GM12891 (cell line): ENCODE measurements around the gene SLC2A9.

ENCODE experiments used
- PAX5 ChIP-seq: IDR thresholded peaks from 2 replicates; pipeline ENCODE4 v1.6.1; 2011; ENCODE audit warnings: low read length, moderate library complexity, mild to moderate bottlenecking; ENCODE audit not compliant: insufficient read depth, severe bottlenecking
- POLR2A ChIP-seq: IDR thresholded peaks from 2 replicates; pipeline ENCODE4 v1.6.1; 2011; ENCODE audit warnings: low read depth, low read length, control low read depth
- POLR2AphosphoS5 ChIP-seq: IDR thresholded peaks from 2 replicates; pipeline ENCODE4 v1.6.1; 2011; ENCODE audit warnings: low read depth, low read length, control low read depth
- POU2F2 ChIP-seq: IDR thresholded peaks from 2 replicates; pipeline ENCODE4 v1.6.1; 2011; ENCODE audit warnings: low read depth, mild to moderate bottlenecking, control low read depth, low read length, moderate library complexity
- SPI1 ChIP-seq: IDR thresholded peaks from 2 replicates; pipeline ENCODE4 v1.6.1; 2011; ENCODE audit warnings: low read depth, low read length, control low read depth
- TAF1 ChIP-seq: IDR thresholded peaks from 2 replicates; pipeline ENCODE4 v1.6.1; 2011; ENCODE audit warnings: low read depth, low read length, control low read depth

DNA sequence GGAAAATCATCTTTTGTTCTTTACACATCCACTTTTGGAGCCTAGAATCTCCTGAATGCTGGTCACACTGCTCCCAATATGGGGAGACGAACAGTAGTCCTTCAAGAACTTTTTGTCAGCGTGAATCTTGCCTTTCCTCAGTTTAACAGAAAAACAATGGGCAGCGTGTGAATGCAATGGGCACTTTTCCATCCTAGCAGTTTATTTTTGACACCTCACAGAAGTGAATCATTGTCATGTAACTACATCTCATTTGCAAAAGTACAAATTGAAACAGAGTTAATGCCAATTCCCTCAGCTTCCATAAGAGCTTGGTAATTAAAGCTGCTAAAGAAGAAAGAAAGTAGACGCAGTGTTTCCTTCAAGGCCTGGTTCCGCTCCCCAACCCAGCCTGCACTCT, 154.4 kb downstream of the SLC2A9 start:
- no peak for TF ChIP-seq POLR2AphosphoS5
- TF ChIP-seq POLR2A = no peak
- no peak for TF ChIP-seq TAF1
- TF ChIP-seq SPI1 = no peak
- TF ChIP-seq PAX5 = no peak
- no peak for TF ChIP-seq POU2F2
